NCI-H2081 (cell line): ENCODE data around the gene RALGPS1.

Source experiments
- DNase-seq, 2 experiments: peaks; one replicate each; lab custom pipeline; 2025; lab: John Stamatoyannopoulos, UW

The RALGPS1 gene

DNA sequence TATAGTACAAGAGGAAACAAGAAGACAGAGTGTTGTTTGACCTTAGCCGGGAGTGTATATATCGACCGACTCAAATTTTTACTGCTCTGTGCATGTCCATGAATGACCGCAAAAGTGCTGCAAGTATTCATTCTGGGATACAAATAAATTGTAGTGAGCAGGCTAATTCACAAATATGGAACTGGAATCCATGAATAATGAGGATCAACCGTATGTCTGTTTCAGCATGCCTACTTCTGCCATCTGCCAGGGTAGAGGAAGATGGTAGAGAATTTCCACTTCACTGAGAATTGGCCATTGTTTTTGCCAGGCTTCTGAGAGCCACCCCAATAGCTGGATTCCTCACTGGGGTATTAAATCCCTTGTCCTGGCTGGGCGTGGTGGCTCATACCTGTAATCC lies 8.5 kb upstream of the RALGPS1 start:
- DNase-seq: no peak

DNA sequence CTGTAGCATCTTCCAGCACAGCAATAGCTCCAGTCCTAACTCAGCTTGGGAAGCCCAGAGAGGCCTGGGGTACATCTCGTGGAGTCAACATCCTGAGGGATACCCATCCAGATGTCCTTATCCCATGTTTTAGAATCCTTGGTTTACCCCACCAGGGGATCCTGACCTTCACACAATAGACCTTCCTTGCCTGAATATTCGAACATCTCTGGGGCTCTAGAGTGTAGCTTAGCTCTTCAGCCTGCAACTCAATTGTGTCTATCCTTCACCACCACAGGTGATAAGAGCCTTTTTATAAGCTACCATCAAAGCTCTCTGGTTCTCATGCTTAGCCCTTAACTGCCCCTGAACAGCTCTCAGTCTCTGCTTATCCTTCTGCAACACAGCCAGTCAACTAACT lies 7.5 kb upstream of the RALGPS1 start:
- DNase-seq: no peak

DNA sequence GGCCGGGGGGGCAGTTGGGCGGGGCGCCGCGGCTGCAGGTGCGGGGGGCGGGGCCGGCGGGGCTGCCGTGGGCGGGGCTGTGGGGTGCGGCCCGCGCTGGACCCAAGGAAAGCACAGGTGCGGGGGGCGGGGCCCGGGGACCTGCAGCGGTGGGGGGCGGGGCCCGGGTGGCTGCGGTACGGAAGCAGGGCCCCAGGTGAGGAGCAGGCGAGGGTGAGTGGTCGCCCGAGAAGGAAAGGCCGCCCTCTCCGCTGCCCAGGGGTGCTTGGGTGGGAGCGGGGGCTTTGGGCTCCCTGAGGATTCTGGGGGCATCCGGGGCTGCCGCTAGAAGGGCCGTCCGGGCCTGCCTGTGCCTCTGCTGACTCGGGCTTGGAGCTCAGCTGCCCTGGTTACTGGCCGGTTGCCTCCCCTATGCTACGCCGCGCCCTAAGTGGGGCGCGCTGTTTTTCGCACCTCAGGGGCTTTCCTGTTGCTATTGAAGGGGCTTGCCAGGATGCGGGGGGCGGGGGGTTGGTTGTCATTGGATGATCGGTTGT lies 767 bp downstream of the RALGPS1 start:
- peak; percentile 66 to 76 for DNase-seq

DNA sequence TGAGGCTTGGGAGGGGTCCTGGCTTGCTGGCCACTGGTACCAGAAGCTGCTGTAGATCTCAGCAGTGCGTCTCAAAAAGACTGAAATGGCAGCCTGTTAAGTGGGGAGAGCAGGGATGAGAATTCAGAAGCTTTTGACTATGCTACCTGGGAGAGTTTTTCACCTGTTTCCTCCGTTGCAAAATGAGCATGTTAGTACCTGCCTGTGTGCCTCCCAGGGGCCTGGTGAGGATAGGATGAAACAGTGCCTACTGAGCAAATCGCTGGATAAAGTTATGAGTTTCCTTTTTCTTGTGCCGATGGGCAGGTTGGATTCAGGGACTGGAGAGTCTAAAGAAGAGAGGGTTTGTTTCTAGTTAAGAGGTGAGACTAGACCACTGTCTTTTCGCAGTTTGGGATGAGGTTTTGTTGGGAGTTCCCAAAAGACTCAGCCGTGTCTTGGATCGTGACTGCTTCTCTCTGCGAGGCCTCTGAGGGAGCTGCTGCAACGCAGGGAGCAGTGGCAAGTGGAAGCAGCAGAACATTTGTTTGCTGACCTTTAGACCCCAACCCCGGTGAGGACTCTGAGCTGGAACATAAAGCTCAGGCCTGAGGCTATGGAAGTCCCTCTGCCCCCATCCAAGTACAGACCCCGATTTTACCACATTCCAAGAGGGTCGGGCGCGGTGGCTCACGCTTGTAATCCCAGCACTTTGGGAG lies 1.4 kb downstream of the RALGPS1 start:
- no peak for DNase-seq

DNA sequence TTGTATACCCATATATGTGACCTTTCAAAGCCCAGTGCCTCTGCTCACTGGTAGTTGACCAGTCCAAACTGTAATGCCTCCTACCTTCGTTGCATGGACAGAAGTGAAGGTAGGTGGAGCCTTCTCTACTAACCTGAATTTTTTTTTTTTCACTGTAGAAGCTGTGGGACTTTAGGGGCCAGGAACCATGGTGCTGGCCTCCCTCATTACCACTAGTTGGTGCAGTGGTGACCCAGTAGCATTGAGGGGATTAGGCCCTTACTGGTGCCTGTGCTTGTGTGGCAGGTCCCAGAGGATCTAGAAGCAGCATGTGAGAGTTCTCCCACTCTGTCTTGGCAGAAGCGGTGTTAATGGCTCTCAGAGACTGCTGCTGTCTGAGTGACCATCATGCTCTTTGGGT lies 2.3 kb downstream of the RALGPS1 start:
- no peak for DNase-seq

DNA sequence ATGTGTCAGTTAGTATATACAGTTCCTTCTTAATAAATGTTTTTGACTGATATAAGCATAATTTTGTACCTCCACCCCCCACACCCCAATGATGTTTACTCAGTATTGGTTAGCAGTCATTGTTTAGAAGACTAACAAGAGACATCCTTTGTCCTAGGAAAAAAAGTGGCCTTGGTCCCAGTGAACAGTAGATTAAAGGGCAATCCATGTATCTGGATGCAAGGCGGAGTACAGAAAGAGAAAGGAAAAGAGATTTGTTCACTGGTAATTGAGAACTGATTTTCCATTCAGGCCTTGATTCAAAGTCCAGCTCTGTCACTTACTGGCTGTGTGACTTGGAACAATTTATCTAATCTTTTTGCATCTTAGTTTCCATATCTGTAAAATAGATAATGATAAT lies 4.6 kb downstream of the RALGPS1 start:
- peak in 1 of 2 experiments; percentile 42 for DNase-seq

DNA sequence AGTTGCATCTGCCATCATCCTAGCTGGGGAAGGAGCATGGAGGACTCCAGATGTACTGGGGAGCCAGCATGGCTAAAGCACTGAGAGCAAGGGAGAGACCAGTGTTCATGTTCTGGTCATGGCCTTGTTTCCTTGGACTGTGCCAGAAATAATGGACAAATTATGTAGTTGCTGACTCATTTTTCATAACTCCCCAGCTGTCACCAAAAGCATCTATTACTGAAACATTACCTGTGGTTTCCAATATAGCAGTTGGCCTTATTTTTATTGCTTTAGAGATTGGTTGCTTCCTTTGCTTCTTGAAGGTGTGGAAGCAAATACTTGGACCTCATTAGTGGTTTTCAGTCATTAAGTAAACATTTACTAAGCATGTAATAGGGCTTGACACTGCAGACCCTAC lies 11.3 kb downstream of the RALGPS1 start:
- no peak for DNase-seq

DNA sequence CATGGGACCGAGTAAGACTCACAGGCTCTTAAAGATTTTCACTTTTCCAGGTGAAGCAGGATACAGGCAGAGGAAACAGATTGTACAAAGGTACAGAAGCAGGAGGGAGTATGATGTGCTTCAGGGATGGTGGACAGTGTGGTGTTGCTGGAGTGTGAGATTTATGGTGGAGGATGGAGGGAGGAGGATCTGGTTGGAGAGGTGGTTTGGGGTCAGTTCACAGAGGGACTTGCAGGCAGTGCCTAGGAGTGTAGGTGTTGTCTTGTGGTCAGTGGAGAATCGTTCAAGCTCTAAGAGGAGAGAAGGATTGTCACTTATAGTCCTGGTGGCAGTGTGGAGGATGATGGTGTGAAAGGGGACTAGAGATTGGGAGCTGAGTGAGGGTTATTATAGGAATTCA lies 11.8 kb downstream of the RALGPS1 start:
- no peak for DNase-seq

DNA sequence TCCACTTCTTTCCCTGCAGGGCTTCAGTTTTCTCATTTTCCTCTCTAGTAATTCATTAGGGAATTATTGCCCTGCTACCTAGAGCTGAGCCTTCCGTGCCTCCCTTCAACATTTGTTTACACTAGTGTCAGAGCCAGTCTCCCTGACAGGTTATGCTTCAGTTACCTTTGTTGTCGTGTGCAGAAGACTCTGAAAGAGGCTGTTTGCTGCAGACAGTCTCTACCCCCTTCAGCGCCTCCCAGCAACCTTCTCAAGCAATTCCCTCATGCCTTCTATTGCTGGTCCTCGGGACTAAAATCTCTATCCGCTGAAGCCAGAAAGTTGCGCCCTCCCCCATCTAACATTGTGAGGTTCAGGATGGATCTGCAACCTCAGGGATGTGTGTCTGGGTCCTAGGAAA lies 12.8 kb downstream of the RALGPS1 start:
- DNase-seq: no peak

DNA sequence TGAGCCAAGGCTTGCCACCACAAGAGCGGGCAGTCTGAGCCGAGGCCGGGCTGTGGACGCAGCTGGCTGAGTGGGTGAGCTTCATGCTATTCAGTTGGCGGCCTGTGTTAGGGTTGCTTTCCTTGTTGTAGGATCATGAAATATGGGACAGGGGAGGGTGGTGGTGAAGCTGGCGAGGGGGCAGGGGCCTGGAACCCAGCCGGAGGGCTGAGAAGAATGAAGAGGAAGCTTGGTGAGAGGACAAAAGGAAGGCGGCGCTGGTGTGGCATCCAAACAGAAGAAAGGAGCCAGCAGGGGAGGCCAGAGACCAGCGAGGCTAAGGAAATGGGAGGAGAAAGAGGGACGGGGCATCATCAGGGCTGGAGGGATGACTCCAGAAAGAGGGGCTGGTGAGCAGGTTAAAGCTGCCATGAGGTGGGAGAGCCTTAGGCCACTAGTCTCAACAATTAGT lies 18.3 kb downstream of the RALGPS1 start:
- no peak for DNase-seq

DNA sequence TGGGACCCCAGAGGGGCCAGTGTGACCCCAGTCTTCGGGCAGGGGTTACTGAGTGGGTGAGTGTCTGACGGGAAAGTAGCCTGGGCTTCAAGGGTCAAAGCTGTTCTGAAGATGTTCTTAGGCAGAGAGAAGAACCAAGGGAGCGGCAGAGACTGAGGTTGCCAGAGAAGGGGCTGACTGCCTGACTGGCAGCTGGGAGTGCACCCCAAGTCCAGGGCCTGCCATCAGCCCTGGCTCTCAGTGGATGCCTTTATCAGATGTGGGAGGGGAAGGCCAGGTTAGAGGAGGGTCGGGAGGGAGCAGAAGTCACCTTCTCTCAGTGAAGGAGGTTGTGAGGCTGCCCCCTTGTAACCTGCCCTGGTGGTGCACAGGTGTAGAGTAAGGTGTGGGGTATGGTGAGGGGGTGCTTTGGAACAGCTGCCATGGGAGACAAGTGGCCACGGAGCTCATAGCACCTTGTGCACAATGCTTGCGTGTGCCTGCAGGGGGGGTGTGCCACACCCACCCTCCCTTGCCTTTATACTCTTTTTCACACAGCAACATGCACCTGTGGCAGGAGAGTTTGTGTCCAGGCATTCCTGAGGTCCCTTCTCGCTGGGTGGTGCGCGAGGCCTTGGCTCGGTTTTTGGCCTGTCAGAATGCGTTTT lies 18.9 kb downstream of the RALGPS1 start:
- DNase-seq: no peak

DNA sequence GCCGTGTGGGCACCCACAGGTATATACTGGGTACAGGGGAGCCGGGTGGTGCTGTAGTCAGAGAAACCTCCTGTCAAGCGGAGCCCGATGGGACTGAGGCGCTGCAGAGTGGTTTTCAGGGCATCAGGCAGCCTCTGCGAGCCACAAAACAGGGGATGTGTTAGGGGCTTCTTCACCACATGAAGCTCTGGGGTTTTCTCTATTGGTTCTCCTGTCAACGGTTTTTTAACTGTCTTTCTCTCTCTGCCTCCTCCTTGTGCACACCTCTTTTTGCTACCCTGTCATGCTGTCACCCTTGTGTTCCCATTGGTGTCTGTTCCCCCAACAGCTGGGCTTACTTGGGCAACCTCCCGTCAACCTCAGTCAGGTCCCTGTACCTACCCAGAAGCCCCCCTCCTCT lies 19.9 kb downstream of the RALGPS1 start:
- DNase-seq: no peak

DNA sequence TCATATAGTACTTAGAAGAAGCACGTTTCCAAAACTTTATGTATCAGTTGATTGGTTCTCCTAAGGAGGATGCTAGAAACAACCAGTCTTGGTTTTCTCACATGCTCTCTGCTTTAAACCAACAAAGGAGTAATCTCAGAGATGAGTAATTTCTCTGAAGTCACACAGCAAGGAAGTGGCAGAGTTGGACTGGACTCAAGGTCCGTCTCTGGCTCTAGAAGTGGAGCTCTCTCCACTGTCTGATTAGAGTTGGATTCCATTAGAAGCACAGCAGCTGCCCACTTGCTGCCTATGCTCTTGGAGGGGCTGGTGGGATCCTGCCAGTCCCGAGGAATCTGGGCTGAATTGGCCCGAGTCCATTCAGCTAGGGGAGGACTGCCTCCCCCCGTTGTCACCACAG lies 21.0 kb downstream of the RALGPS1 start:
- no peak for DNase-seq

DNA sequence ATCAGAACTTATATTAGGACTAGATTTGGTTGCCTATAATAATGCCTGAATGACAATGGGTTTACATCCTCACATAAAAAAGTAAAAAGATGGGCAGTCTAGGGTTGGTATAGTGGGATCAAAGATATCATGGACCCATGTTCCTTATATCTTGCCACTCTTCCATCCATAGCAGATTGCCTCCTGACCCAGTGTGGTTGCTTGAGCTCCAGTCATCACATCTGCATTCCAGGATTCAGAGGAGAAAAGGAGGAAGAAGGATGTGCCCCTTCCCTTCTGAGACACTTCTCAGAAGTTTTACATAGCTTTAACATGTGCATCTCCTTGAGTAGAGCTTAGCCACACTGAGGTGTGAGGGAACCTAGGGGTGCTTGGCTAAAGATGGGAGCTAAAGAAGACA lies 22.9 kb downstream of the RALGPS1 start:
- DNase-seq: no peak

DNA sequence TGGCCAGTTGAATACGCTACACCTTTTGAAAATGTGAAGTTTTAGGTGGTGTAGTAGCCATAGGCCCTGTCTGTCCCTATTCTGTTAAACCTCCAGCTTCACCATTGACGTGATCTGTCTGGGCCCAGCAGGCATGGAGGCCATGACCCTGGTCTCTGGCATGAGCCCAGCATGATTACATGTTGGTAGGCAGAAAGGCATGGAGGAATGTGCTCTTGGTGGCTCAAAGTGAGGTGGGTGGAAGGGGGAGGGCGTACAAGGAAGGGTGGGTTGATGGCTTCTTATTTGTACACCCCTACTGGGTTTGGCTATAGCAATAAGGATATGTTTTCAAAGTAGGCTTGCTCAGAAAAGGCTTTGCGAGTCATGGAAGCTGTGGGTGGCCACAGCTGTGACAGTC lies 23.7 kb downstream of the RALGPS1 start:
- DNase-seq: no peak

DNA sequence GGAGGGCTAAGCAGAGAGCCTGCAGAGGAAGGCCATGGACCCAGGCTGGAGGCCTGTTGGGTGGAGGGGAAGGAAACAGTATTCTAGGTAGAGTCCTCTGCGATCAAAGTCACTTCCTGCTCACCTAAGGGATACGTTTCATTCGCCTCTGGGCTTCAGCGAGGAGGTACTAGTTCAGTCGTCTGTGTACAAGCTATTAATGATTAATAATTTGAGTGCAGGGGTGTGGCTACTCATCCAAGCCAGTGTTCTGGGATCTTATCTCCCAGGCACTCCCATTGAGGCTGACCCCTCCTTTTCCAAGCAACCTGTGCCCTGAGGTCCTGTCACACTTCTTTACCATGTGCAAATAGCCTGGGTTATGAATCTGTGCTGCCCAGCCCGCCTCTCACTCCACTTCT lies 25.2 kb downstream of the RALGPS1 start:
- no peak for DNase-seq

DNA sequence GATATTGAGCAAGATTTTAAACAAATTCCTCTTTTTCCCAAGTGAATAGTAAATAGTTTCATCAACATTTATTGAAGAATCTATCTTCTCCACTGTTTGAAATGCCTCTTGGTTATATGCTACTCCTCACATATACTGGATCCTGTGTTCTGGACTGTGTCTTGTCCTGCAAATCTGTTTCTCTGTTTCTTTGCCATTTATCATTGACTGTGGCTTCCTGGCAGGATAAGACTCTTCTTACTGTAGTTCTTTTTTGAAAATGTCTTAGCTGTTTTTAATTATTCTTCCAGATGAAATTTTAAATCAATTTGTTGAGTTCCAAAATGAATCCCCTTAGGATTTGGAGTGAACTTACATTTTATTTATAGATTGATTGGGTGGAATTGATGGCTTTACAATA lies 27.8 kb downstream of the RALGPS1 start:
- no peak for DNase-seq

DNA sequence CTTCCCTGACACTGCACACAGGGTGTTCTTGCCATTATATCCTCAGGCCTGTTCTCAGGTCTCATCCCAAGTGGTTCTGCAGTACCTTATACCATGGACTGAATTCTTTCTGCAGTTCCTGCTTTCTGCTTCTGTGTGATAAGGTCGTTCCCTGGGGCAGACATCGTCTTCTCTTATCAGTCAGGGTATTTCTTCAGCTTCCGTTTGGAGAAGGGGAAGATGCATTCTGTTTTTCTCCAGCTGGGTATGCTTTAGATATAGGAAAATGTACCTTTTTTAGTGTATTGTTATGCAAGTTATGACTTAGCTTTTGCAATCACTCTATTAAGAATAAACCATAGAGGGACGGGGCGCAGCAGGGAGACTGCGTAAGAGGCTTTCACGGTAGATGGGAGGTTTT lies 31.1 kb downstream of the RALGPS1 start:
- DNase-seq: no peak

DNA sequence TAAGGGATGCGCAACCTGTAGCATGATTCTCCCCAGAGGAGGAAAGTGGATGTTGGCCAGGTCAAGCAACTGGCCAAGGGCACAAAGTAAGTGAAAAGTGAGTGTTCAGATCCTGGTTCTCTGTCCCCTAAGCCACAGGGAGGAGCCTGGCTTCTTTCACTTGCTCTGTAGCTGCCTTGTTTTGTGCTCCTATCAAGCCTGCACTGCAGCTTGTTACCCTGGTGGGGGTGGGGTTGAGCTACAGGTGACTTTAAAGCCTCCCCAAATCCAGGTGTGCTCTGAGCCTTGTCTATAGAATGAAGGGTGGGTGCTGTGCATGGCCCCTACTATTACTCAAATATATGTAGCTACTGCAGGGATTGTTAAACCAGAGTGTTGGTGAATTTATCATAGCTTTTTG lies 32.9 kb downstream of the RALGPS1 start:
- no peak for DNase-seq

DNA sequence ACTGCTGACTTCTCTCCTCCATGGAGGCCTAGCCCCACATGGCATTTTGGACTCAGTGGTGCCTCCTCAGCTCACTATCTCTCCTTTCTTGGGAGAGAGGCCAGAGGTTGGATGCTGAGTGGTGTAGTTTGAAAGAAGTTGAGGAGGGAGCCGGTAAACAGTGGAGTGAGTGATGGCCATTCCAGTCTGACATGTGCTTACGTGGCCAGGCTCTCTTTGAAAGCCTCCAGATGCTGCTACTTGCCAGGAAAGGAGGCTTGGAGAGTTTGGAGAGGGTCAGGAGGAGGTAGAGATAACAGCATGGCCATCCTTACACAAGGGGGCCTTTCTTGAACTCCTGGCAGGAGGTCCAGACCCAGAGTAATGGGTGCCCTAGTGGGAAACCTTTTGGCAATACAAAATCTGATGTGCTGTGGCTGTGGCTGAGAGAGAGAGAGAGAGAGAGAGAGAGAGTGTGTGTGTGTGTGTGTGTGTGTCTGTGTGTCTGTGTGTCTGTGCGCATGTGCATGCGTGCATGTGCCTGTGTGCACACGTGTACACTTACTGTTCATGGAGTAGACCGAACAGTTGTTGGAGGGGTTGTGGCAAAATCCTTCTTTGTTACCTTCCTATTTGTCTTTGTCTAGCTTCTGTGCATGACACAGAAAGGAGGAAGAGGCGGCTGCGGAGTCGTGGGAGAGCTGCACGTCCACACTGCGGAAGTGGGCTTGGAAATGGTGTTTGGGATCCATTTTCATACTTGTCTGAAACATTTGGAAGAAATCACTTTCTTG lies 37.8 kb downstream of the RALGPS1 start:
- no peak for DNase-seq

DNA sequence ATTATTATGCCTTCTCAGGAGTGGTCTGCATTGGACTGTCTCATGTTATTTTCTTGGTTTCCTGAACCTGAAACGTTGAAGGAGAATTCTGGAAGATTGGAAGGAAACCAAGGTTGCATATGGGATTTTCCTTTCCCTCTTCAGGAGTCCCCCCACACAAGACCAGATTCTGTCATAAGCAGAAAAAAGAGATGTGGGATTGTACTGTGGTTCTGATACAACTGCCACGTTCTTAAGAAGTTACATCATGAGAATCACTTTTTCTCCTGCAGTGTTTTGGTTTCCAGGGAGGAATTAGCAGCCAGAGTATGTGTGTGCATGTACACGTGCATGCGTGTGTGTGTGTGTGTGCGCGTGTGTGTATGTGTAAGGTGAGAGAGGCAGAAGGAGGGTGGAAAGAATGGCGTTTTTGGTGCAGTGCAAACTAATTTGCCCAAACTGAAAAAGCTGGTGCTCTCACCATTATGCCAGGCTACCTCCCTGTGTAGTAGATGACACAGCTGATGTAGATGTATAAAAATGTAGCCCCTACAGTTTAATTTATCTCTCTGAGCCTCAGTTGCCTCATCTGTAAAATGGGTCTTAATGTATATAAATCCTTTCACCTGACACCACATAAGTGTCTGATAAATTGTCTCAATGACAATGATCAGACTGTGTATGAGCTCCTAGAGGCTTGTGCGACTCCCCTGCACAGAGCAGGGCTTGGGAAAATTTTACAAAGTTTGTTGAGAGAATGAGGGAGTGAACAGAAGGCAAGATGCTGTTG lies 38.6 kb downstream of the RALGPS1 start:
- no peak for DNase-seq

DNA sequence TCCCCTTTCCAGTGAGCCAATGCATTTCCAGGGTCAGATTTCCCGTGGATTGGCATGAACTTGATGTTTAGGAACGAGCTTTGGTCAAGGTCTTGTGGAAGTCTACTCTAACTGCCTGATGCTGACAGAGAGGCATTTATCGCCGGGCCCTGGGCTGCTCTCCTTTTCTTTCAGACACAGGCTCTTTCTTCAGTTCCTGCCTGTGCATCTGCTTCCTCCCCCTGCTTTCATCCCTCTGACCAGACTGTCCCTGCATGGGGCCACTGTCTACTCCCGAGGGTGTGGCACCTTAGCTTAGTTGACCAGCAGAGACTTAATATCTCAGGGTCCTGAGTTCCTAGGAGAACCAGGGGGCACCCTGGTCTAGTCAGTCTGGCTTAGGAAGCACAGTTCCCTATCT lies 41.2 kb downstream of the RALGPS1 start:
- no peak for DNase-seq
